ENCODE data around the gene SMIM14. TPM values are rescaled to one million over a fixed set of nuclear protein-coding genes. Genes with fewer than 3 reads are reported as not detected.

Gene SMIM14
- total and polyA plus RNA-seq, 9 of the 15 experiments (the other 6 are each of a cell fraction or from before 2014, with no cell fraction given): 0.98 to 3.7 (median 2.2) TPM

- FAIRE-seq: no peak
- 44% methylated on average over 5 of the region's 5 CpGs for WGBS (ENCODE audit: insufficient coverage, low coverage, missing lambda C conversion rate)
- CTCF ChIA-PET (ENCODE audit: low intra/inter-chr PET ratio): no interaction called here
Measured at GRCh38 chr4:39543034-39543433, 95.6 kb downstream of the SMIM14 start.

More at GRCh38 chr4:39543034-39543433, 95.6 kb downstream of the SMIM14 start:
- no peak overlapping the region for H3K4me2 ChIP-seq (ENCODE audit: insufficient read depth, low read length)
- DNase-seq (ENCODE audit: extremely low read depth in 1 of 4, low spot score in 3 of 4): no peak
- no peak for TF ChIP-seq SOX6 (IDR thresholded peaks at IDR 0.05)
- no peak for TF ChIP-seq SMAD4 (CRISPR knock-in tag; conservative IDR thresholded peaks at IDR 0.05)
- TF ChIP-seq DLX4 (CRISPR knock-in tag; IDR thresholded peaks at IDR 0.05): no peak
- TF ChIP-seq E2F4 (CRISPR knock-in tag; IDR thresholded peaks at IDR 0.05; ENCODE audit: low read depth): no peak
- TF ChIP-seq CTBP1 (IDR thresholded peaks at IDR 0.05; ENCODE audit: borderline replicate concordance): no peak
- TF ChIP-seq XRCC5 (IDR thresholded peaks at IDR 0.05; ENCODE audit: low read depth, low read length): no peak
- TF ChIP-seq STAT5A (IDR thresholded peaks at IDR 0.05; ENCODE audit: borderline replicate concordance, low read length): no peak
- TF ChIP-seq MEF2D (tag; conservative IDR thresholded peaks at IDR 0.05; ENCODE audit: low read depth): no peak
- no peak for TF ChIP-seq POLR2H (tag; IDR thresholded peaks at IDR 0.05; ENCODE audit: low read depth)
- no peak for TF ChIP-seq CSDE1 (IDR thresholded peaks at IDR 0.05)
- no peaks in the 10 kb centered on the region for H3K9me1 ChIP-seq (ENCODE audit: control insufficient read depth, insufficient read depth, low read length)
- in situ Hi-C loops (cut with MboI) (no loop called here), intact Hi-C loops (cut with micrococcal nuclease) (no loop called here)
- BruUV-seq (replicated peaks): no TSS peak
- no peaks in the 10 kb centered on the region for H3K9me3 ChIP-seq (replicated peaks; ENCODE audit: control insufficient read depth, insufficient read depth, low read depth, low read length)
- no peak for ATAC-seq
- peaks cover 0 to 5% of the 10 kb centered on the region in 2 experiments; a peak in 2 of 5 replicates for H3K4me1 ChIP-seq (replicated peaks in 1 of 2; ENCODE audit: control insufficient read depth in 2 of 2, insufficient read depth in 2 of 2, low read length in 2 of 2)
- no peak overlapping the region for H3K27ac ChIP-seq (ENCODE audit: extremely low read depth, low read depth, low read length)
- POLR2A ChIA-PET: interaction anchor here (0.8 to 1.5 kb wide), 3 partner anchors 16 to 95 kb away, joined by 3 to 5 read pairs (median 4); partner anchors contain the start of gene UGDH
- H3K36me3 ChIP-seq (ENCODE audit: control insufficient read depth, insufficient read depth, low read length): no peaks in the 10 kb centered on the region
- H3K27me3 ChIP-seq (ENCODE audit: control insufficient read depth in 2 of 2, insufficient read depth in 2 of 2, low read length in 2 of 2): no peaks in the 10 kb centered on the region
- no peak overlapping the region for H3K9ac ChIP-seq (ENCODE audit: insufficient read depth in 1 of 2, low read depth in 2 of 2, low read length in 2 of 2)
- H3K79me2 ChIP-seq (ENCODE audit: control insufficient read depth, insufficient read depth, low read length): no peaks in the 10 kb centered on the region
- no peaks in the 10 kb centered on the region for H4K20me1 ChIP-seq (replicated peaks; ENCODE audit: control insufficient read depth, insufficient read depth, low read length)
- no peak overlapping the region for H3K4me3 ChIP-seq
- no peak overlapping the region for H2AFZ ChIP-seq (ENCODE audit: low read depth, low read length)

Measured in K562 (cell line).